GM12801 (cell line): ENCODE measurements around the gene RAB6B.

Experiments
- CTCF ChIP-seq: IDR thresholded peaks from one replicate; pipeline ENCODE4 v1.5.1; 2011; ENCODE audit warnings: control low read depth; ENCODE audit not compliant: insufficient read length; ENCODE audit errors: extremely low read depth

RAB6B gene

GRCh38 chr3:133850034-133850433 lies 45.6 kb downstream of the RAB6B start:
- no peak for TF ChIP-seq CTCF

GRCh38 chr3:133849346-133849745 lies 46.3 kb downstream of the RAB6B start:
- TF ChIP-seq CTCF = no peak

- TF ChIP-seq CTCF = no peak
These were observed 50.6 kb downstream of the RAB6B start for GRCh38 chr3:133845127-133845526.

- TF ChIP-seq CTCF = no peak
These were observed 52.0 kb downstream of the RAB6B start for GRCh38 chr3:133843634-133844033.

GRCh38 chr3:133842158-133842557 lies 53.5 kb downstream of the RAB6B start:
- TF ChIP-seq CTCF = no peak

DNA sequence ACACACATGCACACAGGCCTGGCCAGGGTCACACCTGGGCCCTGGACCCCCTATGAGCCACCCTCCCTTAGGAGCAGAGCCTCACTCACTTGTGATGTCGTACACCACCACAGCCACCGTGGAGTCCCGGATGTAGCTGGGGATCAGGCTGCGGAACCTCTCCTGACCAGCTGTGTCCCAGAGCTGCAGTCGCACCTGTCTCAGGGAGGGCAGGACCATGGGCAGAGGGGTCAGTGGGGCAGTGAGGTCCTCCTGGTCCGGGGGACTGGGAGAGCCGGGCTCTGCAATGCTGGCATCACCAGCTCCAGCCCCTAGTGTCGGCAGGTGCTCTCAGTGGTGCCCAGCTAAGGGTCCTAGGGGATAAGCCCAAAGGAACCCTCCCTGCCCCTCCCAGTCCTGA lies 54.5 kb downstream of the RAB6B start:
- TF ChIP-seq CTCF = no peak

DNA sequence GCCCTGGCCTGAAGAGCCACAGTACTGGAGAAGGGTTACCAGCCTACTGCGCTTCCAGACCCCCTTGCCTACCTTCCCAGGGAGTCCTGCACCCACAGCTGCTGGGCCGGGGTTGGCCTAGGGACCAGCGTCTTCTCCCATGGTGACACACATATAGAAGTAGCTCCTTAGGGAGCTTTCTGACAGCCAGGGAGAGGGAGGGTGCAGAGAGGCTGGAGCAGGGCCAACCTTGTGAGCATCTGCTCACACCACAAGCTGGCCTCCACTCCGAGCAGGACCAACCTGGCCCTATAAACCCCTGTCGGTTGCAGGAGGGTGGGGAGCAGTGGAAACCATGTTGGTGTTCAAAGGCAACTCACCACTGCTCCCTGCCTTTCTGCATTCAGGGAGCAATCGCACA lies 54.9 kb downstream of the RAB6B start:
- TF ChIP-seq CTCF = no peak
